HepG2 (cell line): ENCODE results near the gene ATL2. TPM values are rescaled to one million over a fixed set of nuclear protein-coding genes. Genes with fewer than 3 reads are reported as not detected.

Experiments used
- ERF ChIP-seq: IDR thresholded peaks from 2 replicates; pipeline ENCODE4 v1.6.1; 2018; ENCODE audit warnings: missing biosample characterization, missing genetic modification reagents
- GPN1 ChIP-seq: sonication (generic); formaldehyde crosslinking; IDR thresholded peaks from 2 replicates; pipeline ENCODE4 v1.5.1; 2020; ENCODE audit warnings: missing genetic modification reagents, borderline replicate concordance
- MBNL3 ChIP-seq: fragments of 250-450 bp; sonication (Bioruptor Pico); conservative IDR thresholded peaks from 2 replicates; pipeline ENCODE4 v1.8.0; 2022; ENCODE audit warnings: mild to moderate bottlenecking, inconsistent platforms
- MYC ChIP-seq: sonication (generic); formaldehyde crosslinking; IDR thresholded peaks from 2 replicates; pipeline ENCODE4 v1.9.0; 2021; ENCODE audit warnings: missing genetic modification reagents, borderline replicate concordance
- NFE2L2 ChIP-seq: fragments of 150-350 bp; IDR thresholded peaks from 2 replicates; pipeline ENCODE4 v1.6.1; 2014; ENCODE audit warnings: low read length
- PRPF4 ChIP-seq: fragments of 200-400 bp; formaldehyde crosslinking; IDR thresholded peaks from 2 replicates; pipeline ENCODE4 v1.6.1; 2016; ENCODE audit warnings: low read length, low read depth; ENCODE audit not compliant: poor library complexity, severe bottlenecking
- SAP130 ChIP-seq: IDR thresholded peaks from 2 replicates; pipeline ENCODE4 v1.6.1; 2016; ENCODE audit warnings: low read depth
- SATB2 ChIP-seq: sonication (generic); formaldehyde crosslinking; IDR thresholded peaks from 2 replicates; pipeline ENCODE4 v1.5.0; 2020; ENCODE audit warnings: missing genetic modification reagents
- ZNF124 ChIP-seq: sonication (generic); formaldehyde crosslinking; IDR thresholded peaks from 2 replicates; pipeline ENCODE4 v1.4.0; 2020; ENCODE audit warnings: missing genetic modification reagents
- ZNF350 ChIP-seq: sonication (generic); formaldehyde crosslinking; IDR thresholded peaks from 2 replicates; pipeline ENCODE4 v1.4.0; 2020; ENCODE audit warnings: mild to moderate bottlenecking, low read depth, missing genetic modification reagents, borderline replicate concordance
- ZNF792 ChIP-seq: IDR thresholded peaks from 2 replicates; pipeline ENCODE4 v1.6.1; 2016
- polyA plus RNA-seq, 8 experiments: library from polyadenylated mRNA; depleted of rRNA in 3 of 8; stranded (reverse) in 7 of 8; unstranded in 1 of 8; fragments of >200 nt; fragmentation: Illumina TruSeq in 4 of 8; extraction: Trizol in 4 of 8; gene quantifications; 2 replicates each; pipeline versions ENCODE4 v1.2.1 to v1.2.3, GENCODE V29; 2011 to 2016; ENCODE audit warnings: low read depth in 4 of 8, missing spikeins in 1 of 8, mixed read lengths in 1 of 8; ENCODE audit not compliant: insufficient read depth in 1 of 8
- total RNA-seq, 5 experiments: library from RNA; depleted of rRNA; stranded (reverse); fragments of >200 nt; fragmentation: Illumina TruSeq; extraction: Trizol; gene quantifications; 2 replicates each; pipeline ENCODE4 v1.2.3, GENCODE V29; 2016; ENCODE audit warnings: low read depth in 1 of 5
- TF ChIP-seq, protein P1 (sequence below): sonication (generic); formaldehyde crosslinking; IDR thresholded peaks from 2 replicates; pipeline ENCODE4 v1.5.0; 2020; ENCODE audit warnings: mild to moderate bottlenecking, missing genetic modification reagents, borderline replicate concordance
- TF ChIP-seq, protein P2 (sequence below): sonication (generic); formaldehyde crosslinking; IDR thresholded peaks from 2 replicates; pipeline ENCODE4 v1.5.0; 2020; ENCODE audit warnings: missing genetic modification reagents
- TF ChIP-seq, protein P3 (sequence below): sonication (generic); formaldehyde crosslinking; IDR thresholded peaks from 2 replicates; pipeline ENCODE4 v1.4.0; 2020; ENCODE audit warnings: missing genetic modification reagents
- TF ChIP-seq, protein P4 (sequence below): sonication (generic); formaldehyde crosslinking; IDR thresholded peaks from 2 replicates; pipeline ENCODE4 v1.5.0; 2020; ENCODE audit warnings: mild to moderate bottlenecking, missing genetic modification reagents, borderline replicate concordance

ATL2 gene
- total and polyA plus RNA-seq, 2 of the 13 experiments (the other 11 are each of a cell fraction or from before 2014, with no cell fraction given): 56.5 to 119 TPM

DNA sequence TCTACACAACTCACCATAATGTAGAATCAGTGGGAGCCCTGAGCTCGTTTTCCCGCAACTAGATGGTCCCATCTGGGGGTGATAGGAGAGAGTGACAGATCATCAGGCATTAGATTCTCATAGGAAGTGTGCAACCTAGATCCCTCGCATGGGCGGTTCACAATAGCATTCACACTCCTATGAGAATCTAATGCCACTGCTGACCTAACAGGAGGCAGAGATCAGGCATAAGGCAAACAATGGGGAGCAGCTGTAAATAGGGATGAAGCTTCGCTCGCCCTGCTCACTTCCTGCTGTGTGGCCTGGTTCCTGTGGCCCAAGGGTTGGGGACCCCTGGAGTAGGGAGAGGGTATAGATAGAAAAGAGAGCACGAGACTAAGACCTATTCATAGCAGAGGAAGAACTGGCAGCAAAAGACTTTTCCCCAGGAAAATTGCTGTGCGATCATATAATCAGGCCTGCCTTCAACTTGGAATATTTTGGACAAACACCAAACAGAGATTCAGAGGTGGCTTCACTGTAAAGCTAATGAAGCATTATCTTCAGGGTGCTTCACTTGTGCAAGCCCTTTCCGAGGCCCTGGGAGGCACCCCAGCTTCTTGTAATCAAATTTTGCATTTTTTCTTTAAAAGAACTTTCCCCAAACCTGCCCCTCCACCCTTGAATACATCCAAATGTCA lies 29.0 kb upstream of the ATL2 start (continued):
- TF ChIP-seq ERF (CRISPR knock-in tag) (0 out of 2 replicates have a peak, but pooled peaks have one; percentile 18), MBNL3 (CRISPR knock-in tag) (no peak), SATB2 (CRISPR knock-in tag) (no peak), SAP130 (peak; percentile 58), PRPF4 (no peak), NFE2L2 (no peak), ZNF792 (CRISPR knock-in tag) (0 out of 2 replicates have a peak, but pooled peaks have one; percentile 17), MYC (CRISPR knock-in tag) (peak; percentile 47; the same call in 1 of the 2 replicates), ZNF350 (CRISPR knock-in tag) (no peak; the same call in 1 of the 2 replicates), GPN1 (CRISPR knock-in tag) (no peak), ZNF124 (CRISPR knock-in tag) (no peak)
- TF ChIP-seq, protein P1, sequence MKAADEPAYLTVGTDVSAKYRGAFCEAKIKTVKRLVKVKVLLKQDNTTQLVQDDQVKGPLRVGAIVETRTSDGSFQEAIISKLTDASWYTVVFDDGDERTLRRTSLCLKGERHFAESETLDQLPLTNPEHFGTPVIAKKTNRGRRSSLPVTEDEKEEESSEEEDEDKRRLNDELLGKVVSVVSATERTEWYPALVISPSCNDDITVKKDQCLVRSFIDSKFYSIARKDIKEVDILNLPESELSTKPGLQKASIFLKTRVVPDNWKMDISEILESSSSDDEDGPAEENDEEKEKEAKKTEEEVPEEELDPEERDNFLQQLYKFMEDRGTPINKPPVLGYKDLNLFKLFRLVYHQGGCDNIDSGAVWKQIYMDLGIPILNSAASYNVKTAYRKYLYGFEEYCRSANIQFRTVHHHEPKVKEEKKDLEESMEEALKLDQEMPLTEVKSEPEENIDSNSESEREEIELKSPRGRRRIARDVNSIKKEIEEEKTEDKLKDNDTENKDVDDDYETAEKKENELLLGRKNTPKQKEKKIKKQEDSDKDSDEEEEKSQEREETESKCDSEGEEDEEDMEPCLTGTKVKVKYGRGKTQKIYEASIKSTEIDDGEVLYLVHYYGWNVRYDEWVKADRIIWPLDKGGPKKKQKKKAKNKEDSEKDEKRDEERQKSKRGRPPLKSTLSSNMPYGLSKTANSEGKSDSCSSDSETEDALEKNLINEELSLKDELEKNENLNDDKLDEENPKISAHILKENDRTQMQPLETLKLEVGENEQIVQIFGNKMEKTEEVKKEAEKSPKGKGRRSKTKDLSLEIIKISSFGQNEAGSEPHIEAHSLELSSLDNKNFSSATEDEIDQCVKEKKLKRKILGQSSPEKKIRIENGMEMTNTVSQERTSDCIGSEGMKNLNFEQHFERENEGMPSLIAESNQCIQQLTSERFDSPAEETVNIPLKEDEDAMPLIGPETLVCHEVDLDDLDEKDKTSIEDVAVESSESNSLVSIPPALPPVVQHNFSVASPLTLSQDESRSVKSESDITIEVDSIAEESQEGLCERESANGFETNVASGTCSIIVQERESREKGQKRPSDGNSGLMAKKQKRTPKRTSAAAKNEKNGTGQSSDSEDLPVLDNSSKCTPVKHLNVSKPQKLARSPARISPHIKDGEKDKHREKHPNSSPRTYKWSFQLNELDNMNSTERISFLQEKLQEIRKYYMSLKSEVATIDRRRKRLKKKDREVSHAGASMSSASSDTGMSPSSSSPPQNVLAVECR (CRISPR knock-in tag): peak; percentile 60; the same call in 1 of the 2 replicates
- TF ChIP-seq, protein P2, sequence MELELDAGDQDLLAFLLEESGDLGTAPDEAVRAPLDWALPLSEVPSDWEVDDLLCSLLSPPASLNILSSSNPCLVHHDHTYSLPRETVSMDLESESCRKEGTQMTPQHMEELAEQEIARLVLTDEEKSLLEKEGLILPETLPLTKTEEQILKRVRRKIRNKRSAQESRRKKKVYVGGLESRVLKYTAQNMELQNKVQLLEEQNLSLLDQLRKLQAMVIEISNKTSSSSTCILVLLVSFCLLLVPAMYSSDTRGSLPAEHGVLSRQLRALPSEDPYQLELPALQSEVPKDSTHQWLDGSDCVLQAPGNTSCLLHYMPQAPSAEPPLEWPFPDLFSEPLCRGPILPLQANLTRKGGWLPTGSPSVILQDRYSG (CRISPR knock-in tag): no peak
- TF ChIP-seq, protein P3, sequence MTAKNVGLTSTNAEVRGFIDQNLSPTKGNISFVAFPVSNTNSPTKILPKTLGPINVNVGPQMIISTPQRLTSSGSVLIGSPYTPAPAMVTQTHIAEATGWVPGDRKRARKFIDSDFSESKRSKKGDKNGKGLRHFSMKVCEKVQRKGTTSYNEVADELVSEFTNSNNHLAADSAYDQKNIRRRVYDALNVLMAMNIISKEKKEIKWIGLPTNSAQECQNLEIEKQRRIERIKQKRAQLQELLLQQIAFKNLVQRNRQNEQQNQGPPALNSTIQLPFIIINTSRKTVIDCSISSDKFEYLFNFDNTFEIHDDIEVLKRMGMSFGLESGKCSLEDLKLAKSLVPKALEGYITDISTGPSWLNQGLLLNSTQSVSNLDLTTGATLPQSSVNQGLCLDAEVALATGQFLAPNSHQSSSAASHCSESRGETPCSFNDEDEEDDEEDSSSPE (CRISPR knock-in tag): no peak; the same call in none of the 2 replicates
- TF ChIP-seq, protein P4, sequence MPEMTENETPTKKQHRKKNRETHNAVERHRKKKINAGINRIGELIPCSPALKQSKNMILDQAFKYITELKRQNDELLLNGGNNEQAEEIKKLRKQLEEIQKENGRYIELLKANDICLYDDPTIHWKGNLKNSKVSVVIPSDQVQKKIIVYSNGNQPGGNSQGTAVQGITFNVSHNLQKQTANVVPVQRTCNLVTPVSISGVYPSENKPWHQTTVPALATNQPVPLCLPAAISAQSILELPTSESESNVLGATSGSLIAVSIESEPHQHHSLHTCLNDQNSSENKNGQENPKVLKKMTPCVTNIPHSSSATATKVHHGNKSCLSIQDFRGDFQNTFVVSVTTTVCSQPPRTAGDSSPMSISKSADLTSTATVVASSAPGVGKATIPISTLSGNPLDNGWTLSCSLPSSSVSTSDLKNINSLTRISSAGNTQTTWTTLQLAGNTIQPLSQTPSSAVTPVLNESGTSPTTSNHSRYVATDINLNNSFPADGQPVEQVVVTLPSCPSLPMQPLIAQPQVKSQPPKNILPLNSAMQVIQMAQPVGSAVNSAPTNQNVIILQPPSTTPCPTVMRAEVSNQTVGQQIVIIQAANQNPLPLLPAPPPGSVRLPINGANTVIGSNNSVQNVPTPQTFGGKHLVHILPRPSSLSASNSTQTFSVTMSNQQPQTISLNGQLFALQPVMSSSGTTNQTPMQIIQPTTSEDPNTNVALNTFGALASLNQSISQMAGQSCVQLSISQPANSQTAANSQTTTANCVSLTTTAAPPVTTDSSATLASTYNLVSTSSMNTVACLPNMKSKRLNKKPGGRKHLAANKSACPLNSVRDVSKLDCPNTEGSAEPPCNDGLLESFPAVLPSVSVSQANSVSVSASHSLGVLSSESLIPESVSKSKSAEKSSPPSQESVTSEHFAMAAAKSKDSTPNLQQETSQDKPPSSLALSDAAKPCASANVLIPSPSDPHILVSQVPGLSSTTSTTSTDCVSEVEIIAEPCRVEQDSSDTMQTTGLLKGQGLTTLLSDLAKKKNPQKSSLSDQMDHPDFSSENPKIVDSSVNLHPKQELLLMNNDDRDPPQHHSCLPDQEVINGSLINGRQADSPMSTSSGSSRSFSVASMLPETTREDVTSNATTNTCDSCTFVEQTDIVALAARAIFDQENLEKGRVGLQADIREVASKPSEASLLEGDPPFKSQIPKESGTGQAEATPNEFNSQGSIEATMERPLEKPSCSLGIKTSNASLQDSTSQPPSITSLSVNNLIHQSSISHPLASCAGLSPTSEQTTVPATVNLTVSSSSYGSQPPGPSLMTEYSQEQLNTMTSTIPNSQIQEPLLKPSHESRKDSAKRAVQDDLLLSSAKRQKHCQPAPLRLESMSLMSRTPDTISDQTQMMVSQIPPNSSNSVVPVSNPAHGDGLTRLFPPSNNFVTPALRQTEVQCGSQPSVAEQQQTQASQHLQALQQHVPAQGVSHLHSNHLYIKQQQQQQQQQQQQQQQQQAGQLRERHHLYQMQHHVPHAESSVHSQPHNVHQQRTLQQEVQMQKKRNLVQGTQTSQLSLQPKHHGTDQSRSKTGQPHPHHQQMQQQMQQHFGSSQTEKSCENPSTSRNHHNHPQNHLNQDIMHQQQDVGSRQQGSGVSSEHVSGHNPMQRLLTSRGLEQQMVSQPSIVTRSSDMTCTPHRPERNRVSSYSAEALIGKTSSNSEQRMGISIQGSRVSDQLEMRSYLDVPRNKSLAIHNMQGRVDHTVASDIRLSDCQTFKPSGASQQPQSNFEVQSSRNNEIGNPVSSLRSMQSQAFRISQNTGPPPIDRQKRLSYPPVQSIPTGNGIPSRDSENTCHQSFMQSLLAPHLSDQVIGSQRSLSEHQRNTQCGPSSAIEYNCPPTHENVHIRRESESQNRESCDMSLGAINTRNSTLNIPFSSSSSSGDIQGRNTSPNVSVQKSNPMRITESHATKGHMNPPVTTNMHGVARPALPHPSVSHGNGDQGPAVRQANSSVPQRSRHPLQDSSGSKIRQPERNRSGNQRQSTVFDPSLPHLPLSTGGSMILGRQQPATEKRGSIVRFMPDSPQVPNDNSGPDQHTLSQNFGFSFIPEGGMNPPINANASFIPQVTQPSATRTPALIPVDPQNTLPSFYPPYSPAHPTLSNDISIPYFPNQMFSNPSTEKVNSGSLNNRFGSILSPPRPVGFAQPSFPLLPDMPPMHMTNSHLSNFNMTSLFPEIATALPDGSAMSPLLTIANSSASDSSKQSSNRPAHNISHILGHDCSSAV (CRISPR knock-in tag): no peak
